Keratinocyte (primary cell): Measurements from ENCODE around the gene ITGA6. TPM values are rescaled to one million over a fixed set of nuclear protein-coding genes. Genes with fewer than 3 reads are reported as not detected.

Experiments
- DNase-seq: peaks from one replicate; pipeline ENCODE4 v3.0.0-alpha.2; 2011; ENCODE audit warnings: low read depth, missing footprints, low spot score
- FAIRE-seq: peaks from 2 replicates; lab custom pipeline; 2011; peaks lifted over from hg19 to GRCh38; lab: Jason Lieb, UNC
- H2AFZ ChIP-seq: 2 replicates; pipeline ENCODE4 v1.6.0; 2012; ENCODE audit warnings: low read length, control low read depth, inconsistent platforms; ENCODE audit not compliant: control insufficient read depth
- H3K27ac ChIP-seq: 2 replicates; pipeline ENCODE4 v1.5.1; 2011; ENCODE audit warnings: low read length; ENCODE audit not compliant: control insufficient read depth, insufficient read depth
- H3K27me3 ChIP-seq: 3 replicates; pipeline ENCODE4 v1.6.0; 2011; ENCODE audit warnings: low read length; ENCODE audit not compliant: control insufficient read depth, insufficient read depth; ENCODE audit errors: extremely low read depth
- H3K36me3 ChIP-seq, 2 experiments: 2 replicates in 1 of 2; 3 replicates in 1 of 2; pipeline ENCODE4 v1.5.1; 2011; ENCODE audit warnings: low read length in 2 of 2, mild to moderate bottlenecking in 1 of 2; ENCODE audit not compliant: control insufficient read depth in 2 of 2, insufficient read depth in 2 of 2; ENCODE audit errors: extremely low read depth in 1 of 2
- H3K4me1 ChIP-seq: 3 replicates; pipeline ENCODE4 v1.5.1; 2011; ENCODE audit warnings: low read length; ENCODE audit not compliant: control insufficient read depth, insufficient read depth; ENCODE audit errors: extremely low read depth
- H3K4me2 ChIP-seq: 3 replicates; pipeline ENCODE4 v1.6.0; 2011; ENCODE audit warnings: low read depth, low read length; ENCODE audit not compliant: control insufficient read depth, insufficient read depth; ENCODE audit errors: extremely low read depth
- H3K4me3 ChIP-seq, 3 experiments: fragments of 200-600 bp in 1 of 3; sonication (generic) in 1 of 3; 2 replicates in 2 of 3; 3 replicates in 1 of 3; pipeline ENCODE4 v1.5.1; 2011 to 2016; ENCODE audit warnings: low read length in 3 of 3, mild to moderate bottlenecking in 3 of 3, control low read depth in 2 of 3, inconsistent platforms in 1 of 3, low read depth in 1 of 3, mixed read lengths in 1 of 3, mixed run types in 1 of 3, moderate library complexity in 1 of 3; ENCODE audit not compliant: control insufficient read depth in 2 of 3, insufficient read depth in 2 of 3; ENCODE audit errors: extremely low read depth in 1 of 3
- H3K79me2 ChIP-seq: 2 replicates; pipeline ENCODE4 v1.6.0; 2012; ENCODE audit warnings: low read length; ENCODE audit not compliant: control insufficient read depth, insufficient read depth
- H3K9ac ChIP-seq: 3 replicates; pipeline ENCODE4 v1.6.0; 2011; ENCODE audit warnings: low read length; ENCODE audit not compliant: control insufficient read depth, insufficient read depth; ENCODE audit errors: extremely low read depth
- H3K9me1 ChIP-seq: 3 replicates; pipeline ENCODE4 v1.6.0; 2011; ENCODE audit warnings: low read length; ENCODE audit not compliant: control insufficient read depth, insufficient read depth; ENCODE audit errors: extremely low read depth
- H3K9me3 ChIP-seq: 2 replicates; pipeline ENCODE4 v1.5.1; 2012; ENCODE audit warnings: low read depth, low read length; ENCODE audit not compliant: control insufficient read depth
- H4K20me1 ChIP-seq: 3 replicates; pipeline ENCODE4 v1.6.0; 2011; ENCODE audit warnings: low read length; ENCODE audit not compliant: control insufficient read depth, insufficient read depth; ENCODE audit errors: extremely low read depth
- EZH2 ChIP-seq: IDR thresholded peaks from one replicate; pipeline ENCODE4 v1.6.1; 2012; ENCODE audit warnings: inconsistent platforms, mild to moderate bottlenecking, low read length, moderate library complexity
- dilution Hi-C: fragments of 300-500 bp; cut with MboI; formaldehyde crosslinking; loops from one replicate; pipeline ENCODE4 v1.7.0; 2020; ENCODE audit warnings: low sequenced_read_pairs; ENCODE audit not compliant: extremely low pct_ligation_motif_present
- polyA plus RNA-seq, 5 experiments: library from polyadenylated mRNA; depleted of rRNA in 3 of 5; stranded (reverse) in 3 of 5; stranded (forward) in 1 of 5; unstranded in 1 of 5; fragments of >200 nt; gene quantifications; 1 replicate in 1 of 5; 2 replicates in 3 of 5; 3 replicates in 1 of 5; pipeline versions ENCODE4 v1.2.1 to v1.2.3, GENCODE V29; 2011 to 2012; ENCODE audit warnings: missing spikeins in 2 of 5, low read depth in 1 of 5, low replicate concordance in 1 of 5
- TF ChIP-seq, protein P1 (sequence below), 3 experiments: IDR thresholded peaks in 1 of 3; conservative IDR thresholded peaks in 1 of 3; optimal IDR thresholded peaks in 1 of 3; 2 replicates in 2 of 3; 3 replicates in 1 of 3; pipeline versions ENCODE3 to v1.5.1; 2011; ENCODE audit warnings: low read length in 3 of 3, mild to moderate bottlenecking in 3 of 3, moderate library complexity in 2 of 3, control low read depth in 1 of 3, inconsistent platforms in 1 of 3; ENCODE audit not compliant: insufficient read depth in 2 of 3; ENCODE audit errors: extremely low read depth in 1 of 3

The ITGA6 gene
- polyA plus RNA-seq, 1 donor (not counting 4 experiments of a cell fraction or from before 2014, with no cell fraction given): 441 TPM

DNA sequence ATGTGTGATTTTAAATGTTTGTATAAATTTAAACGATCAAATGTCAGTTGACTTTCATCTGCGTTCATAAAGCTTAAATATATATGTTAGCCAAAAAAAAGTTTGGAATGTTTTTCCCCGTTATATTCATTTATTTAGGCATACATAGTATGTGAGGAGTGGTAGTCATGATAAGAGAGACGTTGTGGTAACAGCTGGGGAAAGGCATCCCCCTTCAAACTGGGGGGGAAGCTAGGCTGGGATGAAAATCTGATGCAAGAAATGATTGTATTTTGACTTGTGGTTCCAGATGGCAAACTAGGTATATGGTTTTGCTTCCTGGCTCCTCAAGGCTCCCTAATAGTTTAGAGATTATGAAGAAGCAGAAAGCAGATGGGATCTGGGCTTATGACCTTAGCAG, 30.1 kb downstream of the ITGA6 start:
- TF ChIP-seq EZH2: no peak
- TF ChIP-seq, protein P1, sequence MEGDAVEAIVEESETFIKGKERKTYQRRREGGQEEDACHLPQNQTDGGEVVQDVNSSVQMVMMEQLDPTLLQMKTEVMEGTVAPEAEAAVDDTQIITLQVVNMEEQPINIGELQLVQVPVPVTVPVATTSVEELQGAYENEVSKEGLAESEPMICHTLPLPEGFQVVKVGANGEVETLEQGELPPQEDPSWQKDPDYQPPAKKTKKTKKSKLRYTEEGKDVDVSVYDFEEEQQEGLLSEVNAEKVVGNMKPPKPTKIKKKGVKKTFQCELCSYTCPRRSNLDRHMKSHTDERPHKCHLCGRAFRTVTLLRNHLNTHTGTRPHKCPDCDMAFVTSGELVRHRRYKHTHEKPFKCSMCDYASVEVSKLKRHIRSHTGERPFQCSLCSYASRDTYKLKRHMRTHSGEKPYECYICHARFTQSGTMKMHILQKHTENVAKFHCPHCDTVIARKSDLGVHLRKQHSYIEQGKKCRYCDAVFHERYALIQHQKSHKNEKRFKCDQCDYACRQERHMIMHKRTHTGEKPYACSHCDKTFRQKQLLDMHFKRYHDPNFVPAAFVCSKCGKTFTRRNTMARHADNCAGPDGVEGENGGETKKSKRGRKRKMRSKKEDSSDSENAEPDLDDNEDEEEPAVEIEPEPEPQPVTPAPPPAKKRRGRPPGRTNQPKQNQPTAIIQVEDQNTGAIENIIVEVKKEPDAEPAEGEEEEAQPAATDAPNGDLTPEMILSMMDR (optimal IDR thresholded peaks at IDR 0.05 in 1 of 3, IDR thresholded peaks at IDR 0.05 in 1 of 3, conservative IDR thresholded peaks at IDR 0.05 in 1 of 3; ENCODE audit: extremely low read depth in 1 of 3, insufficient read depth in 2 of 3, low read length in 3 of 3): no peak
- no peaks in the 10 kb centered on the region for H3K27me3 ChIP-seq
- DNase-seq (no peak), FAIRE-seq (no peak)
- H3K4me2 ChIP-seq: no peak overlapping the region
- peaks cover 98% of the 10 kb centered on the region for H3K79me2 ChIP-seq
- peak overlapping the region; percentile 52 for H3K27ac ChIP-seq
- H3K9ac ChIP-seq: no peak overlapping the region
- dilution Hi-C loops: no loop called here
- H3K9me1 ChIP-seq: peaks cover 23% of the 10 kb centered on the region
- H3K36me3 ChIP-seq: peaks cover 13 to 47% of the 10 kb centered on the region in 2 experiments
- H3K4me1 ChIP-seq: peaks cover 96% of the 10 kb centered on the region
- no peak overlapping the region for H2AFZ ChIP-seq
- peaks cover 14% of the 10 kb centered on the region for H4K20me1 ChIP-seq
- no peaks in the 10 kb centered on the region for H3K9me3 ChIP-seq
- H3K4me3 ChIP-seq: no peak overlapping the region

- dilution Hi-C loops: no loop called here
- TF ChIP-seq, protein P1 (optimal IDR thresholded peaks at IDR 0.05 in 1 of 3, IDR thresholded peaks at IDR 0.05 in 1 of 3, conservative IDR thresholded peaks at IDR 0.05 in 1 of 3; ENCODE audit: extremely low read depth in 1 of 3, insufficient read depth in 2 of 3, low read length in 3 of 3): no peak
- no peak for TF ChIP-seq EZH2
- FAIRE-seq (no peak), DNase-seq (no peak)
- Histone ChIP-seq H3K4me2 (peak overlapping the region; percentile 44), H3K9me3 (no peaks in the 10 kb centered on the region), H3K9me1 (peaks cover 19% of the 10 kb centered on the region), H2AFZ (no peak overlapping the region), H3K4me3 (no peak overlapping the region), H3K27ac (peak overlapping the region; percentile 29), H3K4me1 (peaks cover 96% of the 10 kb centered on the region), H3K79me2 (peaks cover 98% of the 10 kb centered on the region), H4K20me1 (peaks cover 18% of the 10 kb centered on the region), H3K27me3 (no peaks in the 10 kb centered on the region), H3K36me3 (peaks cover 9 to 38% of the 10 kb centered on the region in 2 experiments), H3K9ac (no peak overlapping the region)
Observed at GRCh38 chr2:172458561-172459124, 31.3 kb downstream of the ITGA6 start.
